ENCODE data around the gene DERL2. TPM values are rescaled to one million over a fixed set of nuclear protein-coding genes. Genes with fewer than 3 reads are reported as not detected.

The DERL2 gene
- total and polyA plus RNA-seq, 2 experiments from 2014 or later: 38.6 to 160 TPM

DNA sequence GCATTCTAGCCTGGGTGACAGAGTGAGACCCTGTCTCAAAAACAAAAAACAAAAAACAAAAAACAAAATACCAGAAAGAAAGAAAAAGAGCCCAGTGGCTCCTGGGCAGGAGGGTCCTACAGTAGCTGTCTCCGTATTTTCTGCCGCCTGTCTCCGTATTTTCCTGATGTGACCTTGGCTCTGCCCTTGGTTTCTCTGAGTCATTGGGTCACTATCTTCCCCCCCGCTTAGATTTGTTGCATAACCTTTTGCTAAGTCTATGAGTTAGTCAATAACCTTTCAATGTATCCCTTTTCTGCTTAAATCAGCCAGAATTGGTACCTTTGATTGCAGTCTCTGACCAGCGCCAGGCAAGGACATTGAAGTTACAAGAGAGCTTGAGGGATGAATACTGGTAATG lies 37.3 kb upstream of the DERL2 start:
- no peak overlapping the region for H2AFZ ChIP-seq
- no peaks in the 10 kb centered on the region for H3K9me3 ChIP-seq (ENCODE audit: low read depth)
- no peak overlapping the region for H3K27ac ChIP-seq
- peaks cover 19% of the 10 kb centered on the region for H3F3A ChIP-seq (ENCODE audit: insufficient read depth)
- no peak overlapping the region for H3K4me3 ChIP-seq
- no peak overlapping the region for H3K9ac ChIP-seq
- no peaks in the 10 kb centered on the region for H3K27me3 ChIP-seq (replicated peaks; ENCODE audit: insufficient read depth)
- no peaks in the 10 kb centered on the region for H4K20me1 ChIP-seq (ENCODE audit: insufficient read depth)
- H3K79me2 ChIP-seq (ENCODE audit: insufficient read depth): no peaks in the 10 kb centered on the region
- peaks cover 28% of the 10 kb centered on the region; the same call in 1 of the 2 replicates for H3K36me3 ChIP-seq (ENCODE audit: low read depth)
- TF ChIP-seq EZH2 (IDR thresholded peaks at IDR 0.05; ENCODE audit: insufficient read depth, poor library complexity, severe bottlenecking) (no peak), EZH2phosphoT487 (IDR thresholded peaks at IDR 0.05; ENCODE audit: insufficient read depth, low read depth) (no peak)
- peaks cover 16% of the 10 kb centered on the region for H3K4me1 ChIP-seq (ENCODE audit: insufficient read depth)
- H3K9me2 ChIP-seq (ENCODE audit: insufficient read depth): no peaks in the 10 kb centered on the region
- no peak overlapping the region for H3K4me2 ChIP-seq (ENCODE audit: unreplicated experiment)
- DNase-seq: no peak
- WGBS, 2 experiments (ENCODE audit: low coverage in 1 of 2, low lambda C conversion rate in 2 of 2, missing lambda C conversion rate in 2 of 2): 94 to 95% methylated on average over 5 of the region's 5 CpGs
- in situ Hi-C loops (cut with MboI): no loop called here

DNA sequence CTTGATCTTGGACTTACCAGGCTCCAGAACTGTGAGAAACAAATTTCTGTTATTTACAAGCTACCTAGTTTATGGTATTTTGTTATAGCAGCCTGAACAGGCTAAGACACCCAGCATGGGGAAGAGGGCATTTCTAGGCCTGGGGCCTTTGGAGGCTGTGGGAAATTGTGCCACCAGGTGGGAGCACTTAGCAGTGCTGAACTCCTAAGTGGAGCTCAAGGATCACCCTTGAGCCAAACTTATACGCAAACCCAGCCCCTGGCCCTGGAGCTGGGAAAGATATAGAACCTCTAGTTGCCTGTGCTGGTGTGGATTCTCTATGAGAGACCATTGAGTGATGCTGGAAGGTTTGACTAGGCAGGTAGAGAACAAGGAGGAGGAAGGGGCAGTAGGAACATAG lies 36.5 kb upstream of the DERL2 start:
- Histone ChIP-seq H4K20me1 (ENCODE audit: insufficient read depth) (no peaks in the 10 kb centered on the region), H2AFZ (no peak overlapping the region), H3K27ac (no peak overlapping the region), H3K4me1 (ENCODE audit: insufficient read depth) (peaks cover 18% of the 10 kb centered on the region), H3K27me3 (replicated peaks; ENCODE audit: insufficient read depth) (no peaks in the 10 kb centered on the region), H3K9me2 (ENCODE audit: insufficient read depth) (no peaks in the 10 kb centered on the region), H3K9ac (no peak overlapping the region), H3F3A (ENCODE audit: insufficient read depth) (peaks cover 23% of the 10 kb centered on the region), H3K79me2 (ENCODE audit: insufficient read depth) (no peaks in the 10 kb centered on the region), H3K4me2 (ENCODE audit: unreplicated experiment) (no peak overlapping the region), H3K4me3 (no peak overlapping the region), H3K9me3 (ENCODE audit: low read depth) (no peaks in the 10 kb centered on the region), H3K36me3 (ENCODE audit: low read depth) (peaks cover 28% of the 10 kb centered on the region; the same call in 1 of the 2 replicates)
- WGBS, 2 experiments (ENCODE audit: low coverage in 1 of 2, low lambda C conversion rate in 2 of 2, missing lambda C conversion rate in 2 of 2): 91 to 100% methylated on average over 1 of the region's 1 CpG
- TF ChIP-seq EZH2phosphoT487 (IDR thresholded peaks at IDR 0.05; ENCODE audit: insufficient read depth, low read depth) (no peak), EZH2 (IDR thresholded peaks at IDR 0.05; ENCODE audit: insufficient read depth, poor library complexity, severe bottlenecking) (no peak)
- in situ Hi-C loops (cut with MboI): no loop called here
- no peak for DNase-seq

DNA sequence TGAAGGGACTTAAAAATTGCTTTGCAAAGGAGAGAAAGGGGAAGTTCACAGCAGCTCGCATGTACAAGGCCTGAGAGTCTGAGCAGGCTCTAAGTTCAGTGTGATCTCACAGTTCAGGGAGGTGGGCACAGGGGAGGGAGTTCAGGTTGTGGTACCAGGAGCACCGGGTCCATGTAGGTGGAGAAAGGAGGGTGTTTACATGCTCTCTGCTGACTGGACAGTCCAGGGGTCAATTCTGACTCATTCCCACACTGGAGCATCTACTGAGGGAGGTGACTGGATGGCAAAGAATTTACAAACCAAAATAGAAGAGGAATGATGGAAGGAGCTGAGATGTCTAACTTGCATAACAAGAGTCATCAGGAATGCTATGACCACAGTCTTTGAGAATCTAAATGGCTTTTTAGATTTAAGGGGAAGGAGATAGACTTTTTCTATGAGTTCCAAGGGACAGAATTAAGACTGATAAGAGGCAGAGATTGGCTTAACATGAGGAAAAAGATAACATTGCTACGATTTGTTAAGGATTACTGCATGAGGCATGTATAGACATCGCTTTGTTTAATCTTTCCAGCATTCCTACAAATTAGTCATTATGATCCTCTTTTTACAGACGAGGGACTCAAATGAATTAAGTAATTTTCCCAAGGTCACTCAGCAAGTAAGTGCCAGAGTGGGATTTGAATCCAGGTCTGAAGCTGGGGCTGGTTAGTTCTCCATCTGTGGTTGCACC lies 30.2 kb upstream of the DERL2 start:
- Histone ChIP-seq H3K27ac (peak overlapping the region; percentile 76), H3K4me3 (peak overlapping the region; percentile 11; the same call in 1 of the 2 replicates), H3K9me2 (ENCODE audit: insufficient read depth) (no peaks in the 10 kb centered on the region), H3K4me2 (ENCODE audit: unreplicated experiment) (peak overlapping the region; percentile 54), H3K79me2 (ENCODE audit: insufficient read depth) (no peaks in the 10 kb centered on the region; the same call in 1 of the 2 replicates), H3K9me3 (ENCODE audit: low read depth) (no peaks in the 10 kb centered on the region), H4K20me1 (ENCODE audit: insufficient read depth) (no peaks in the 10 kb centered on the region), H3K4me1 (ENCODE audit: insufficient read depth) (peaks cover 24% of the 10 kb centered on the region), H3K27me3 (replicated peaks; ENCODE audit: insufficient read depth) (no peaks in the 10 kb centered on the region), H3K9ac (peak overlapping the region; percentile 22; the same call in 1 of the 2 replicates), H3F3A (ENCODE audit: insufficient read depth) (peaks cover 29% of the 10 kb centered on the region), H2AFZ (0 out of 2 replicates have a peak overlapping the region, but pooled peaks have one; percentile 26), H3K36me3 (ENCODE audit: low read depth) (peaks cover 14% of the 10 kb centered on the region; the same call in 1 of the 2 replicates)
- in situ Hi-C loops (cut with MboI): no loop called here
- TF ChIP-seq EZH2phosphoT487 (IDR thresholded peaks at IDR 0.05; ENCODE audit: insufficient read depth, low read depth) (no peak), EZH2 (IDR thresholded peaks at IDR 0.05; ENCODE audit: insufficient read depth, poor library complexity, severe bottlenecking) (no peak)
- peak; percentile 98 for DNase-seq
- 3 to 6% methylated on average over 5 of the region's 5 CpGs for WGBS, 2 experiments (ENCODE audit: low coverage in 1 of 2, low lambda C conversion rate in 2 of 2, missing lambda C conversion rate in 2 of 2)

DNA sequence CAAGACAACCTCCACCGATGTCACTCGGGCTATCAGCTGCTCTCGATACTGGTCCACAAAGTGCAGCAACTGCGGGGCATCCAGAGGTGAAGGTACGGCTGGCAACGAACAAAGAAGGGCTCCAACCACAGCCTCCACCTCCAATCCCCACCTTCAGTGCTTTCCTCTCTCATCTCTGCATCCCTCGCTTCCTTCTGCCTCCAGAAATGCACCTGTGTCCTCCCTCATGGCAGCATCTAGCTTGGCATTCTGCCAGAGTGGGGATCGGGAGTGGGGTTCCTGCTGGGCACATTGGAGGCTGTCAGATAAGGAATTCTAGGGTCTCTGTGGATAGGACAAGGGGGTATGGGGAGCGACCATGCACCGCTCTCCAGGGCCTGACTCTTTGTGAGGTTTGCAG lies 29.0 kb upstream of the DERL2 start:
- WGBS, 2 experiments (ENCODE audit: low coverage in 1 of 2, low lambda C conversion rate in 2 of 2, missing lambda C conversion rate in 2 of 2): 94% methylated on average over 10 of the region's 10 CpGs
- Histone ChIP-seq H4K20me1 (ENCODE audit: insufficient read depth) (no peaks in the 10 kb centered on the region), H2AFZ (no peak overlapping the region)

More for the DNA sequence above, 29.0 kb upstream of the DERL2 start:
- H3K79me2 ChIP-seq (ENCODE audit: insufficient read depth): no peaks in the 10 kb centered on the region; the same call in 1 of the 2 replicates
- no peaks in the 10 kb centered on the region for H3K9me2 ChIP-seq (ENCODE audit: insufficient read depth)
- peaks cover 24% of the 10 kb centered on the region for H3K4me1 ChIP-seq (ENCODE audit: insufficient read depth)
- H3K27me3 ChIP-seq (replicated peaks; ENCODE audit: insufficient read depth): no peaks in the 10 kb centered on the region
- H3K9me3 ChIP-seq (ENCODE audit: low read depth): no peaks in the 10 kb centered on the region
- no peak overlapping the region for H3K4me3 ChIP-seq
- H3K36me3 ChIP-seq (ENCODE audit: low read depth): peaks cover 9% of the 10 kb centered on the region; the same call in 1 of the 2 replicates
- H3K4me2 ChIP-seq (ENCODE audit: unreplicated experiment): no peak overlapping the region
- DNase-seq: no peak
- no peak overlapping the region for H3K27ac ChIP-seq
- no peak overlapping the region for H3K9ac ChIP-seq
- H3F3A ChIP-seq (ENCODE audit: insufficient read depth): peaks cover 29% of the 10 kb centered on the region
- TF ChIP-seq EZH2 (IDR thresholded peaks at IDR 0.05; ENCODE audit: insufficient read depth, poor library complexity, severe bottlenecking): no peak
- no peak for TF ChIP-seq EZH2phosphoT487 (IDR thresholded peaks at IDR 0.05; ENCODE audit: insufficient read depth, low read depth)
- in situ Hi-C loops (cut with MboI): no loop called here
